Caki2 (cell line): ENCODE results near the gene ARHGEF16. TPM values are rescaled to one million over a fixed set of nuclear protein-coding genes. Genes with fewer than 3 reads are reported as not detected.

Experiments used
- DNase-seq: peaks from one replicate; pipeline ENCODE4 v3.0.0-alpha.2; 2015; ENCODE audit warnings: low read depth
- in situ Hi-C: cut with HindIII; loops from 2 replicates; pipeline ENCODE4 v1.10.0; 2016; ENCODE audit warnings: low sequenced_read_pairs, low pct_unique_long_range_greater_than_20kb, mixed read lengths
- total RNA-seq: library from RNA; depleted of rRNA; stranded (reverse); fragments of >200 nt; shearing (Covaris generic); gene quantifications from 2 replicates; pipeline ENCODE4 v1.2.3, GENCODE V29; 2014; ENCODE audit warnings: low replicate concordance

The ARHGEF16 gene
- total RNA-seq, 1 experiment from 2014 or later = 3.3 TPM

GRCh38 chr1:3491291-3492246 lies 37.1 kb downstream of the ARHGEF16 start:
- in situ Hi-C loops = no loop called here
- DNase-seq = peak; percentile 41

- in situ Hi-C loops = no loop called here
Observed at GRCh38 chr1:3492545-3493246, 38.2 kb downstream of the ARHGEF16 start.

GRCh38 chr1:3494321-3495308 lies 40.1 kb downstream of the ARHGEF16 start:
- DNase-seq = no peak
- in situ Hi-C loops = no loop called here

More at GRCh38 chr1:3492545-3493246, 38.2 kb downstream of the ARHGEF16 start:
- DNase-seq = no peak

- in situ Hi-C loops = no loop called here
- DNase-seq = peak; percentile 56
Observed at GRCh38 chr1:3495776-3496745, 41.6 kb downstream of the ARHGEF16 start.

GRCh38 chr1:3496916-3497315 lies 42.5 kb downstream of the ARHGEF16 start:
- in situ Hi-C loops = no loop called here
- DNase-seq = no peak

- in situ Hi-C loops = no loop called here
- no peak for DNase-seq
Observed at GRCh38 chr1:3497521-3497920, 43.1 kb downstream of the ARHGEF16 start.

- in situ Hi-C loops = no loop called here
- no peak for DNase-seq
Observed at GRCh38 chr1:3498246-3498930, 43.9 kb downstream of the ARHGEF16 start.

- DNase-seq = no peak
- in situ Hi-C loops = no loop called here
Observed at GRCh38 chr1:3498986-3499385, 44.5 kb downstream of the ARHGEF16 start.

- DNase-seq = no peak
- in situ Hi-C loops = no loop called here
Observed at GRCh38 chr1:3499611-3500010, 45.1 kb downstream of the ARHGEF16 start.

GRCh38 chr1:3500265-3500835 lies 45.9 kb downstream of the ARHGEF16 start:
- no peak for DNase-seq
- in situ Hi-C loops = no loop called here

GRCh38 chr1:3501437-3501836 lies 47.0 kb downstream of the ARHGEF16 start:
- DNase-seq = no peak
- in situ Hi-C loops = no loop called here

- in situ Hi-C loops = no loop called here
- peak; percentile 40 for DNase-seq
Observed at GRCh38 chr1:3501856-3502640, 47.6 kb downstream of the ARHGEF16 start.

GRCh38 chr1:3502641-3503524 lies 48.4 kb downstream of the ARHGEF16 start:
- DNase-seq = no peak
- in situ Hi-C loops = no loop called here

- in situ Hi-C loops = no loop called here
- DNase-seq = no peak
Observed at GRCh38 chr1:3503525-3503886, 49.0 kb downstream of the ARHGEF16 start.
